GM12865 (cell line): ENCODE data around the gene MCFD2.
"Not testable (repeated sequence)": the region's sequence is repeated elsewhere in the genome, so short reads cannot be mapped to it uniquely, and the experiment has no call there.

Source experiments
- DNase-seq: peaks from one replicate; pipeline ENCODE4 v3.0.0; 2010; ENCODE audit warnings: low read depth
- H3K4me3 ChIP-seq: 2 replicates; pipeline ENCODE4 v1.5.1; 2011; ENCODE audit warnings: mild to moderate bottlenecking, low read depth, low read length, control low read depth
- CTCF ChIP-seq: IDR thresholded peaks from 2 replicates; pipeline ENCODE4 v1.5.1; 2011; ENCODE audit warnings: low read length, control low read depth, low read depth, inconsistent platforms; ENCODE audit not compliant: insufficient read depth; ENCODE audit errors: missing control alignments

Gene MCFD2

GRCh38 chr2:46914578-46915230 lies 902 bp downstream of the MCFD2 start:
- H3K4me3 ChIP-seq, result peak overlapping the region; percentile 77
- no peak for DNase-seq
- TF ChIP-seq CTCF, result no peak

DNA sequence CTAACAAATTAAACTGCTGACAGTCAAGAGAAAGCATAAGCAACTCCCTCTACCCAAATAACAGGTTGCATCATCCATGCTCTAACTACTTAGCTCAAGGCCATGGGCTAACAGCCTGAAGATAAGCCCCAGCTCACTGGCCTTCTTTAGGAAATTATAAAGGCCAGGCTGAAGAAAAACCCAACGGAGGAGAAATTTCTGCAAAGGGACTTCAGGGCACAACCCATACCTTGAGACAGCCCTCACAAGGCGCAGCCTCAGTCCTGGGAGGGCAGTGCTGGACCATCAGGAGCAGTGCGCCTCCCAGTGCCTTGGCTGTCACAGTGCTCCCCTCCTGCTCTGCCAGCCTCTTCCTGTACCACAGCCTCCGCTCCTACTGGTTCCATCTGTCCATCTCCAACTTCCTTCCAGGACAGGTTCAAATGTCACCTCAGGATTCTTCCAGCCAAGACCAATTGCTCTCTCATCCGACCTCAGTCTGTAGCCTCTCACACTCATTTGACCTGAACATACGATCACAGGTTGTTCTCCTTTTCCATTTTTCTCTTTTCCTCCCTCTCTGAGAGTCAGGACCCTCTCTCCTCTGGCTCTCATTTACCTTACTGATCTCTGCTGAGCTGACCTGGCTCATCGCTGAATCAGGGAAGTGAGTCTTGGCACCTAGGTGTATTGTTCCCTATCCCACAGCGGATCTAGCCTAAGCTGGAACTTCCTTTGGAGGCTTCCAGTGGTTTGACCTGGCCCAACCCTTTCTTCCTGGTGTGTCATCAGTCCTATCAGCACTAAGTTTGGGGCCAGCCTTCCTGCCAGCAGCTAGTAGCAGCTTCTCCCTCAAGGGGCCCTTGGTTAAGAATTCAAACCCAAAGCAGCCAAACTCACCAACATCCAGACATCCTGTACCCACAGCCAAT lies 1.9 kb downstream of the MCFD2 start:
- TF ChIP-seq CTCF, result no peak
- H3K4me3 ChIP-seq, result no peak overlapping the region
- DNase-seq, result no peak

DNA sequence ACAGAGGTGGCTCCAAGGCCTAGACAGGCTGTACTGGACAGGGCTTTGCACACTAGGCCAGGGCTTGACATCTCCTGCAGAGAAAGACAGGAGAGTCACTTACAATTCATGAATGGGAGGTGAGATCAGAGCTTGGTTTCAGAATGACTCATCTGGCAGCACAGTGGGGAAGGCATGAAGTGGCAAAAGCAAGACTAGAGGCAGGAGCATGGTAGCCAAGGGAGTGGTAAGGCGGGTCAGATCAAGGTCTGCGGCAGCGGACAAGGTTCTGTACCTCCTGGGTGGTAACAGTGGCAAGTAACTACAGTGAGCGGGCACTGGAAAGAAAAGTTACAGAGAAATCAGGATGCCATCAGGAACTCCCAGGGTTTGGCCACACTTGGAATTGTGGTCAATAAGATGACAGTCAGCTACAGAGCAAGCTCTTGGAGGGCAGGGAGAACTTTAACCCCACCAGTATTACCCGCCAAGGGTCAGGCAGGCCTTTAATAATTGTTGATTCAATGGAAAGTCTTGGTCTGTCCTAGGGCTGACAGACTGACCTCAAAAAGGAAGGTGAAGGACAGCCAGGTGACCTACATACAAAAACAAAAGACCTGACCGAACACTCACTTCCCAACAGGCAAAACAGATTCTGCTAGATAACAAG lies 5.7 kb downstream of the MCFD2 start:
- DNase-seq, result peak; percentile 80
- no peak for TF ChIP-seq CTCF

DNA sequence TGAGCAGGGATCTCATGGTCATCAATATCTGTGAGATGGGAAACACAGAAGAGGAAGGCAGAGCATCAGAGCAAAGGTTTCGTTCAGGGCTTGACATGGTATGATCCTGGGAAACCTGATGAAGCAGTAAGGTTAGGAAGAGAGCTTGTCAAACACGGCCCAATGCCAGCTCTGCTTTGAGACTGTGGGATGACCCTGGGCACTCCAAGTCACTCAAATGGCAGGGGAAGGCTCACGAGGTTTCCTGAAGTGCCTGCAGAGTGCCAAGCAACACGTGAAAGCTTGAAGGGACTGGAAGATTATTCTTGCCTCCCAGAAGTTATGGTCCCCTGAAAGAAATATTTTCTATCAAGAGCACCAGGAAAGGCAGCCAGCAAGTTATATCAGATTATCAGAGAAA lies 6.5 kb downstream of the MCFD2 start:
- no peak for TF ChIP-seq CTCF
- H3K4me3 ChIP-seq, result no peak overlapping the region
- no peak for DNase-seq

More for the DNA sequence above, 5.7 kb downstream of the MCFD2 start:
- no peak overlapping the region for H3K4me3 ChIP-seq

GRCh38 chr2:46904908-46905678 lies 10.5 kb downstream of the MCFD2 start:
- DNase-seq, H3K4me3 ChIP-seq: not testable (repeated sequence)

- not testable (repeated sequence) for DNase-seq, H3K4me3 ChIP-seq
Measured at GRCh38 chr2:46902980-46903379, 12.6 kb downstream of the MCFD2 start.

GRCh38 chr2:46902465-46902864 lies 13.1 kb downstream of the MCFD2 start:
- no peak overlapping the region for H3K4me3 ChIP-seq
- DNase-seq, result no peak
- no peak for TF ChIP-seq CTCF
